CD8-positive, alpha-beta memory T cell (primary cell): ENCODE measurements around the gene TREX2. TPM values are rescaled to one million over a fixed set of nuclear protein-coding genes. Genes with fewer than 3 reads are reported as not detected.

Source experiments
- CTCF ChIA-PET: fragments of 350-600 bp; sonication (Branson Sonifier 250); formaldehyde crosslinking; loops from one replicate; lab custom pipeline; 2021; ENCODE audit warnings: antibody characterized with exemption; lab: Charles Lee
- POLR2A ChIA-PET: fragments of 350-600 bp; sonication (Branson Sonifier 250); formaldehyde crosslinking; loops from one replicate; lab custom pipeline; 2021; ENCODE audit warnings: antibody characterized with exemption; lab: Charles Lee
- DNase-seq, 5 donors: peaks; one replicate each; pipeline versions ENCODE4 v3.0.0 to v3.0.0-alpha.2; 2020 to 2022; ENCODE audit warnings: mixed read lengths in 1 of 5
- H3K27ac ChIP-seq: one replicate; pipeline ENCODE4 v1.7.0; 2013; ENCODE audit warnings: low read depth, mild to moderate bottlenecking, low read length, moderate library complexity
- H3K27me3 ChIP-seq: 2 replicates; pipeline ENCODE4 v1.7.0; 2013; ENCODE audit warnings: low read length, mild to moderate bottlenecking; ENCODE audit not compliant: insufficient read depth, poor library complexity, severe bottlenecking
- H3K36me3 ChIP-seq: 2 replicates; pipeline ENCODE4 v1.7.0; 2013; ENCODE audit warnings: mild to moderate bottlenecking, low read length, moderate library complexity; ENCODE audit not compliant: insufficient read depth
- H3K4me1 ChIP-seq: 2 replicates; pipeline ENCODE4 v1.7.0; 2013; ENCODE audit warnings: mild to moderate bottlenecking, low read length, moderate library complexity; ENCODE audit not compliant: insufficient read depth
- H3K4me3 ChIP-seq: 2 replicates; pipeline ENCODE4 v1.7.0; 2013; ENCODE audit warnings: mild to moderate bottlenecking, low read length
- H3K9me3 ChIP-seq: 2 replicates; pipeline ENCODE4 v1.7.0; 2013; ENCODE audit warnings: mild to moderate bottlenecking, low read length
- H3K27ac Mint-ChIP-seq, 8 donors: one replicate each; pipeline ENCODE4 v1.8.0; 2020 to 2021; ENCODE audit warnings: mixed read lengths in 8 of 8, mild to moderate bottlenecking in 6 of 8, inconsistent platforms in 3 of 8, moderate library complexity in 3 of 8
- H3K27me3 Mint-ChIP-seq, 2 donors: one replicate each; pipeline ENCODE4 v1.8.0; 2020 to 2021; ENCODE audit warnings: mixed read lengths in 2 of 2, mild to moderate bottlenecking in 1 of 2, moderate library complexity in 1 of 2
- H3K36me3 Mint-ChIP-seq, 3 donors: one replicate each; pipeline ENCODE4 v1.8.0; 2020 to 2021; ENCODE audit warnings: mixed read lengths in 3 of 3, inconsistent platforms in 1 of 3, mild to moderate bottlenecking in 1 of 3
- H3K4me1 Mint-ChIP-seq, 3 donors: one replicate each; pipeline ENCODE4 v1.8.0; 2020 to 2021; ENCODE audit warnings: mixed read lengths in 3 of 3, inconsistent platforms in 1 of 3, mild to moderate bottlenecking in 1 of 3
- H3K4me3 Mint-ChIP-seq, 7 donors: one replicate each; pipeline ENCODE4 v1.8.0; 2020 to 2021; ENCODE audit warnings: mixed read lengths in 7 of 7, mild to moderate bottlenecking in 6 of 7, moderate library complexity in 4 of 7, inconsistent platforms in 2 of 7
- H3K9me3 Mint-ChIP-seq, 5 donors: one replicate each; pipeline ENCODE4 v1.8.0; 2020 to 2022; ENCODE audit warnings: mixed read lengths in 5 of 5, mild to moderate bottlenecking in 3 of 5, moderate library complexity in 2 of 5, inconsistent platforms in 1 of 5
- polyA plus RNA-seq: library from polyadenylated mRNA; unstranded; fragments of 300-500 nt; fragmentation: Illumina TruSeq; gene quantifications from one replicate; pipeline ENCODE4 v1.2.3, GENCODE V29; 2021
- total RNA-seq, 2 experiments: library from RNA; stranded (reverse); gene quantifications; one replicate each; pipeline ENCODE4 v1.2.3, GENCODE V29; 2021

The TREX2 gene
- total and polyA plus RNA-seq, 3 experiments from 2014 or later: 0.77 to 2.3 (median 1.9) TPM

GRCh38 chrX:153491351-153491914 lies 45.6 kb upstream of the TREX2 start:
- Histone ChIP-seq H3K27ac (no peak overlapping the region), H3K4me1 (no peaks in the 10 kb centered on the region), H3K9me3 (no peaks in the 10 kb centered on the region), H3K27me3 (no peaks in the 10 kb centered on the region), H3K4me3 (no peak overlapping the region), H3K36me3 (no peaks in the 10 kb centered on the region)
- ChIA-PET POLR2A (no interaction called here), CTCF (interaction anchor here (2.8 kb wide), 1 partner anchor 16 kb away, joined by 13 read pairs; no protein-coding TSS in a partner anchor)
- DNase-seq: no peak
- no peaks in the 10 kb centered on the region for H3K36me3 Mint-ChIP-seq
- peaks cover 0 to 3% of the 10 kb centered on the region in 2 donors for H3K27me3 Mint-ChIP-seq
- no peak overlapping the region for H3K4me3 Mint-ChIP-seq
- no peaks in the 10 kb centered on the region for H3K9me3 Mint-ChIP-seq
- H3K4me1 Mint-ChIP-seq: peaks cover 0 to 3% (median 0%) of the 10 kb centered on the region in 3 donors
- H3K27ac Mint-ChIP-seq: peak overlapping the region in 1 of 8 donors; percentile 90

- Histone ChIP-seq H3K27me3 (no peaks in the 10 kb centered on the region), H3K4me1 (no peaks in the 10 kb centered on the region), H3K9me3 (no peaks in the 10 kb centered on the region), H3K4me3 (no peak overlapping the region), H3K36me3 (no peaks in the 10 kb centered on the region), H3K27ac (no peak overlapping the region)
- Mint-ChIP-seq H3K36me3 (no peaks in the 10 kb centered on the region), H3K4me3 (no peak overlapping the region), H3K27me3 (peaks cover 0 to 2% of the 10 kb centered on the region in 2 donors), H3K27ac (peak overlapping the region in 1 of 8 donors; percentile 38), H3K9me3 (no peaks in the 10 kb centered on the region), H3K4me1 (peaks cover 0 to 3% (median 0%) of the 10 kb centered on the region in 3 donors)
- ChIA-PET CTCF (interaction anchor here (2.8 kb wide), 1 partner anchor 17 kb away, joined by 13 read pairs; no protein-coding TSS in a partner anchor), POLR2A (no interaction called here)
- DNase-seq: no peak
These were observed 44.5 kb upstream of the TREX2 start for GRCh38 chrX:153490217-153490930.

- Mint-ChIP-seq H3K9me3 (no peaks in the 10 kb centered on the region), H3K27ac (no peak overlapping the region), H3K4me1 (no peaks in the 10 kb centered on the region), H3K4me3 (no peak overlapping the region), H3K36me3 (no peaks in the 10 kb centered on the region), H3K27me3 (no peaks in the 10 kb centered on the region)
- POLR2A ChIA-PET: no interaction called here
- Histone ChIP-seq H3K36me3 (no peaks in the 10 kb centered on the region), H3K27ac (no peak overlapping the region), H3K4me1 (no peaks in the 10 kb centered on the region), H3K9me3 (no peaks in the 10 kb centered on the region), H3K4me3 (no peak overlapping the region), H3K27me3 (no peaks in the 10 kb centered on the region)
- CTCF ChIA-PET: no interaction called here
- no peak for DNase-seq
These were observed 42.5 kb upstream of the TREX2 start for GRCh38 chrX:153488231-153488914.

GRCh38 chrX:153487590-153488071 lies 41.8 kb upstream of the TREX2 start:
- H3K4me3 ChIP-seq: no peak overlapping the region
- no peak for DNase-seq
- Mint-ChIP-seq H3K27ac (peak overlapping the region in 1 of 8 donors; percentile 50), H3K4me3 (no peak overlapping the region), H3K36me3 (no peaks in the 10 kb centered on the region), H3K4me1 (no peaks in the 10 kb centered on the region), H3K9me3 (no peaks in the 10 kb centered on the region), H3K27me3 (no peaks in the 10 kb centered on the region)
- no peaks in the 10 kb centered on the region for H3K4me1 ChIP-seq
- CTCF ChIA-PET: no interaction called here
- H3K36me3 ChIP-seq: no peaks in the 10 kb centered on the region
- no peaks in the 10 kb centered on the region for H3K27me3 ChIP-seq
- H3K9me3 ChIP-seq: no peaks in the 10 kb centered on the region
- no peak overlapping the region for H3K27ac ChIP-seq
- POLR2A ChIA-PET: no interaction called here

GRCh38 chrX:153486171-153486570 lies 40.3 kb upstream of the TREX2 start:
- Histone ChIP-seq H3K9me3 (no peaks in the 10 kb centered on the region), H3K36me3 (no peaks in the 10 kb centered on the region), H3K4me3 (no peak overlapping the region), H3K27ac (no peak overlapping the region), H3K4me1 (no peaks in the 10 kb centered on the region), H3K27me3 (no peaks in the 10 kb centered on the region)
- H3K9me3 Mint-ChIP-seq: no peaks in the 10 kb centered on the region
- no peak overlapping the region for H3K27ac Mint-ChIP-seq
- no peak overlapping the region for H3K4me3 Mint-ChIP-seq
- H3K4me1 Mint-ChIP-seq: no peaks in the 10 kb centered on the region
- ChIA-PET CTCF (no interaction called here), POLR2A (no interaction called here)
- H3K36me3 Mint-ChIP-seq: no peaks in the 10 kb centered on the region
- H3K27me3 Mint-ChIP-seq: no peaks in the 10 kb centered on the region
- DNase-seq: no peak

- H3K27ac ChIP-seq: no peak overlapping the region
- POLR2A ChIA-PET: no interaction called here
- no peaks in the 10 kb centered on the region for H3K4me1 Mint-ChIP-seq
These were observed 39.7 kb upstream of the TREX2 start for GRCh38 chrX:153485396-153486080.

GRCh38 chrX:153482376-153483015 lies 36.6 kb upstream of the TREX2 start:
- DNase-seq: no peak
- Histone ChIP-seq H3K9me3 (no peaks in the 10 kb centered on the region), H3K27ac (no peak overlapping the region), H3K36me3 (no peaks in the 10 kb centered on the region), H3K4me3 (no peak overlapping the region), H3K27me3 (no peaks in the 10 kb centered on the region), H3K4me1 (no peaks in the 10 kb centered on the region)
- POLR2A ChIA-PET: no interaction called here
- H3K27ac Mint-ChIP-seq: no peak overlapping the region
- no peaks in the 10 kb centered on the region for H3K36me3 Mint-ChIP-seq
- H3K4me1 Mint-ChIP-seq: no peaks in the 10 kb centered on the region
- no peaks in the 10 kb centered on the region for H3K9me3 Mint-ChIP-seq
- CTCF ChIA-PET: interaction anchor here (1.0 kb wide), 1 partner anchor 25 kb away, joined by 4 read pairs; no protein-coding TSS in a partner anchor
- H3K4me3 Mint-ChIP-seq: no peak overlapping the region
- H3K27me3 Mint-ChIP-seq: no peaks in the 10 kb centered on the region

More at GRCh38 chrX:153485396-153486080, 39.7 kb upstream of the TREX2 start:
- H3K27ac Mint-ChIP-seq: no peak overlapping the region
- Histone ChIP-seq H3K4me3 (no peak overlapping the region), H3K27me3 (no peaks in the 10 kb centered on the region), H3K9me3 (no peaks in the 10 kb centered on the region), H3K4me1 (no peaks in the 10 kb centered on the region), H3K36me3 (no peaks in the 10 kb centered on the region)
- H3K36me3 Mint-ChIP-seq: no peaks in the 10 kb centered on the region
- H3K27me3 Mint-ChIP-seq: no peaks in the 10 kb centered on the region
- H3K9me3 Mint-ChIP-seq: no peaks in the 10 kb centered on the region
- H3K4me3 Mint-ChIP-seq: no peak overlapping the region
- CTCF ChIA-PET: no interaction called here
- no peak for DNase-seq
